Esophagus squamous epithelium (tissue), 4 donors: Measurements from ENCODE around the gene GTF3C6.
A peak's percentile ranks its signal among the peaks of the same experiment; 100 is the strongest.

Experiments used
- CTCF ChIP-seq, 6 experiments: fragments of 450-650 bp in 4 of 6; fragments of 200-600 bp in 2 of 6; sonication (generic) in 2 of 6; IDR thresholded peaks; one replicate each; pipeline ENCODE4 v1.5.1; 2016 to 2019; ENCODE audit warnings: antibody characterized with exemption in 6 of 6, mild to moderate bottlenecking in 4 of 6, moderate library complexity in 4 of 6
- POLR2A ChIP-seq, 4 donors: fragments of 450-650 bp; IDR thresholded peaks; one replicate each; pipeline ENCODE4 v1.6.1; 2017; ENCODE audit warnings: antibody characterized with exemption in 4 of 4, mild to moderate bottlenecking in 4 of 4, moderate library complexity in 3 of 4

- TF ChIP-seq CTCF (IDR thresholded peaks at IDR 0.05) (peak in 5 of 6 experiments; percentile 20 to 57 (median 49)), POLR2A (IDR thresholded peaks at IDR 0.05) (no peak)
Measured at GRCh38 chr6:110949679-110950285, 8.7 kb upstream of the GTF3C6 start.
